ENCODE measurements around the gene MC2R. TPM values are rescaled to one million over a fixed set of nuclear protein-coding genes. Genes with fewer than 3 reads are reported as not detected.

MC2R gene
- total RNA-seq, 1 experiment from 2014 or later, result not detected

DNA sequence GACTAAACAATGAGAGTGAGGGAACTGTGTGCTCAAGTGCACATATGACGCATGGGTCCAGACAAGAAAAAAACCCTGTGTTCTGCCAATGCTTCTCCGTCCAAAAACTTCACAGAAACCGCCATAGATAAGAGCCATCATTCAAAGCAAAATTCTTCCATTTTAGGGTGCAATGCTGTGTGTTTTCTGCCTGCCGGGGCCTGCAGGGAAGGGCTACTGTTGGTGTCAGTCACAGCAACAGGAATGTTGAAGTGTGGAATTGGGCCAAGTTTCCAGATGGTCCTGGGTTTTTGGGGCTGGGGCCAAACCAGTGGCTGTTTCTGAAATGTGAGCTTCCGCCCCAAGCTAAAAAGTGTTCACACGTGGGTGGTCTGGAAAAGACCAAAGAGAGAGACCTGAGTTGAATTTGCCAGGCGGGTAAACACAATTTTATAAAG lies 677 bp upstream of the MC2R start:
- CTCF ChIA-PET, result no interaction called here
- no peak for DNase-seq
- BruUV-seq (replicated peaks), result no TSS peak
- no peaks in the 10 kb centered on the region for H3K4me1 Mint-ChIP-seq (ENCODE audit: low read depth, unreplicated experiment)
- intact Hi-C loops (cut with micrococcal nuclease; ENCODE audit: unreplicated experiment), result no loop called here
- H3K27ac Mint-ChIP-seq (ENCODE audit: unreplicated experiment), result no peak overlapping the region
- peaks cover 76% of the 10 kb centered on the region for H3K27me3 Mint-ChIP-seq (ENCODE audit: unreplicated experiment)
- TF ChIP-seq, protein P1, sequence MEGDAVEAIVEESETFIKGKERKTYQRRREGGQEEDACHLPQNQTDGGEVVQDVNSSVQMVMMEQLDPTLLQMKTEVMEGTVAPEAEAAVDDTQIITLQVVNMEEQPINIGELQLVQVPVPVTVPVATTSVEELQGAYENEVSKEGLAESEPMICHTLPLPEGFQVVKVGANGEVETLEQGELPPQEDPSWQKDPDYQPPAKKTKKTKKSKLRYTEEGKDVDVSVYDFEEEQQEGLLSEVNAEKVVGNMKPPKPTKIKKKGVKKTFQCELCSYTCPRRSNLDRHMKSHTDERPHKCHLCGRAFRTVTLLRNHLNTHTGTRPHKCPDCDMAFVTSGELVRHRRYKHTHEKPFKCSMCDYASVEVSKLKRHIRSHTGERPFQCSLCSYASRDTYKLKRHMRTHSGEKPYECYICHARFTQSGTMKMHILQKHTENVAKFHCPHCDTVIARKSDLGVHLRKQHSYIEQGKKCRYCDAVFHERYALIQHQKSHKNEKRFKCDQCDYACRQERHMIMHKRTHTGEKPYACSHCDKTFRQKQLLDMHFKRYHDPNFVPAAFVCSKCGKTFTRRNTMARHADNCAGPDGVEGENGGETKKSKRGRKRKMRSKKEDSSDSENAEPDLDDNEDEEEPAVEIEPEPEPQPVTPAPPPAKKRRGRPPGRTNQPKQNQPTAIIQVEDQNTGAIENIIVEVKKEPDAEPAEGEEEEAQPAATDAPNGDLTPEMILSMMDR (IDR thresholded peaks at IDR 0.05; ENCODE audit: unreplicated experiment), result no peak
- no peaks in the 10 kb centered on the region for H3K36me3 Mint-ChIP-seq (ENCODE audit: insufficient read depth, unreplicated experiment)
- no peaks in the 10 kb centered on the region for H3K9me3 Mint-ChIP-seq (ENCODE audit: low read depth, unreplicated experiment)
- no peak overlapping the region for H3K4me3 Mint-ChIP-seq (ENCODE audit: low read depth, unreplicated experiment)

GRCh38 chr18:13914756-13915155 lies 580 bp downstream of the MC2R start:
- no peaks in the 10 kb centered on the region for H3K4me1 Mint-ChIP-seq (ENCODE audit: low read depth, unreplicated experiment)
- DNase-seq, result no peak
- no peak overlapping the region for H3K4me3 Mint-ChIP-seq (ENCODE audit: low read depth, unreplicated experiment)
- no peaks in the 10 kb centered on the region for H3K36me3 Mint-ChIP-seq (ENCODE audit: insufficient read depth, unreplicated experiment)
- peaks cover 71% of the 10 kb centered on the region for H3K27me3 Mint-ChIP-seq (ENCODE audit: unreplicated experiment)
- TF ChIP-seq, protein P1 (IDR thresholded peaks at IDR 0.05; ENCODE audit: unreplicated experiment), result no peak
- no peaks in the 10 kb centered on the region for H3K9me3 Mint-ChIP-seq (ENCODE audit: low read depth, unreplicated experiment)
- intact Hi-C loops (cut with micrococcal nuclease; ENCODE audit: unreplicated experiment), result no loop called here
- no peak overlapping the region for H3K27ac Mint-ChIP-seq (ENCODE audit: unreplicated experiment)
- no TSS peak for BruUV-seq (replicated peaks)
- CTCF ChIA-PET, result no interaction called here

- CTCF ChIA-PET, result no interaction called here
- intact Hi-C loops (cut with micrococcal nuclease; ENCODE audit: unreplicated experiment), result no loop called here
- Mint-ChIP-seq H3K36me3 (ENCODE audit: insufficient read depth, unreplicated experiment) (no peaks in the 10 kb centered on the region), H3K9me3 (ENCODE audit: low read depth, unreplicated experiment) (no peaks in the 10 kb centered on the region), H3K27ac (ENCODE audit: unreplicated experiment) (no peak overlapping the region), H3K4me1 (ENCODE audit: low read depth, unreplicated experiment) (no peaks in the 10 kb centered on the region), H3K27me3 (ENCODE audit: unreplicated experiment) (peaks cover 70% of the 10 kb centered on the region), H3K4me3 (ENCODE audit: low read depth, unreplicated experiment) (no peak overlapping the region)
- no TSS peak for BruUV-seq (replicated peaks)
- TF ChIP-seq, protein P1 (IDR thresholded peaks at IDR 0.05; ENCODE audit: unreplicated experiment), result no peak
- no peak for DNase-seq
Observed at GRCh38 chr18:13914170-13914569, 1.2 kb downstream of the MC2R start.

GRCh38 chr18:13913205-13913604 lies 2.1 kb downstream of the MC2R start:
- peaks cover under 1% of the 10 kb centered on the region for H3K9me3 Mint-ChIP-seq (ENCODE audit: low read depth, unreplicated experiment)
- H3K4me3 Mint-ChIP-seq (ENCODE audit: low read depth, unreplicated experiment), result no peak overlapping the region
- intact Hi-C loops (cut with micrococcal nuclease; ENCODE audit: unreplicated experiment), result no loop called here
- H3K27ac Mint-ChIP-seq (ENCODE audit: unreplicated experiment), result no peak overlapping the region
- H3K36me3 Mint-ChIP-seq (ENCODE audit: insufficient read depth, unreplicated experiment), result no peaks in the 10 kb centered on the region
- TF ChIP-seq, protein P1 (IDR thresholded peaks at IDR 0.05; ENCODE audit: unreplicated experiment), result no peak
- H3K27me3 Mint-ChIP-seq (ENCODE audit: unreplicated experiment), result peaks cover 62% of the 10 kb centered on the region
- DNase-seq, result no peak
- CTCF ChIA-PET, result no interaction called here
- BruUV-seq (replicated peaks), result no TSS peak
- H3K4me1 Mint-ChIP-seq (ENCODE audit: low read depth, unreplicated experiment), result no peaks in the 10 kb centered on the region
